ENCODE data around the gene ATXN3.

DNA sequence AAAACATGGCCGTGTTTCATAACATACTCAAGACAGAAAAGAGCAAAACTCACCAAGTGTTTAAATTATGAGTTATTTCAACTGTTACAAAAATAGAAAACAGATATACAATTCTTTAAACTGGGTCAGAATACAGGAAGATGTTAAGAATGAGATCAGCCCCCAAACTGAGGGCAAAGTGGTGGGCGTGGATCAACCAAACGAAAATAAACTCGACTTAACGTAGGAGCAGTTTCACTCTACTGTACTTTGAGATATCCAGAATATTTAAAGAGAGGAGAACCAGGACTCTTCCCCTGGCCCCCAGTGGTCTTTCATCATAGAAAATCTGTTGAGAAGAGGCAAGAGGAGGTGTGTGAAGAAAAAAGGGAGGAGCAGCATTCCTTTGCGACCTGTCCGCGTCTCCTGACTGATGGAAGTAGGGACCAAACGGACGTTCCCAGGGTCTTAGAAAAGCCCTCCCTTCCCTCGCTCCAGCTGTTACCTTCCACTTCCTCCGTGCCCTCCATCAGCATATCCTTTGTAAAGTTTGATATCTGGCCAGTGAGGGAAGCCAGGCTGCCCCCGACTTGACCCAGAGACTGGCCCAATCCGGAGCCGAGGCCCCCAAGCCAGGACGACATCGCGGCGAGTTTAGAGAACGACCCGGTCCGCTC, 67.2 kb downstream of the ATXN3 start:
- TF ChIP-seq, protein P1, sequence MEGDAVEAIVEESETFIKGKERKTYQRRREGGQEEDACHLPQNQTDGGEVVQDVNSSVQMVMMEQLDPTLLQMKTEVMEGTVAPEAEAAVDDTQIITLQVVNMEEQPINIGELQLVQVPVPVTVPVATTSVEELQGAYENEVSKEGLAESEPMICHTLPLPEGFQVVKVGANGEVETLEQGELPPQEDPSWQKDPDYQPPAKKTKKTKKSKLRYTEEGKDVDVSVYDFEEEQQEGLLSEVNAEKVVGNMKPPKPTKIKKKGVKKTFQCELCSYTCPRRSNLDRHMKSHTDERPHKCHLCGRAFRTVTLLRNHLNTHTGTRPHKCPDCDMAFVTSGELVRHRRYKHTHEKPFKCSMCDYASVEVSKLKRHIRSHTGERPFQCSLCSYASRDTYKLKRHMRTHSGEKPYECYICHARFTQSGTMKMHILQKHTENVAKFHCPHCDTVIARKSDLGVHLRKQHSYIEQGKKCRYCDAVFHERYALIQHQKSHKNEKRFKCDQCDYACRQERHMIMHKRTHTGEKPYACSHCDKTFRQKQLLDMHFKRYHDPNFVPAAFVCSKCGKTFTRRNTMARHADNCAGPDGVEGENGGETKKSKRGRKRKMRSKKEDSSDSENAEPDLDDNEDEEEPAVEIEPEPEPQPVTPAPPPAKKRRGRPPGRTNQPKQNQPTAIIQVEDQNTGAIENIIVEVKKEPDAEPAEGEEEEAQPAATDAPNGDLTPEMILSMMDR (IDR thresholded peaks at IDR 0.05) = no peak
- TF ChIP-seq ESRRA (CRISPR knock-in tag; IDR thresholded peaks at IDR 0.05; ENCODE audit: borderline replicate concordance) (no peak), ZNF263 (CRISPR knock-in tag; IDR thresholded peaks at IDR 0.05; ENCODE audit: low read depth) (no peak), HMGXB4 (CRISPR knock-in tag; IDR thresholded peaks at IDR 0.05) (no peak), FOXP1 (CRISPR knock-in tag; IDR thresholded peaks at IDR 0.05; ENCODE audit: borderline replicate concordance) (no peak), CBFB (CRISPR knock-in tag; IDR thresholded peaks at IDR 0.05; ENCODE audit: low read depth) (no peak), AR (CRISPR knock-in tag; IDR thresholded peaks at IDR 0.05) (no peak), TEAD1 (CRISPR knock-in tag; IDR thresholded peaks at IDR 0.05) (no peak), TCF7 (CRISPR knock-in tag; IDR thresholded peaks at IDR 0.05; ENCODE audit: low read depth) (no peak)
- TF ChIP-seq, protein P2, sequence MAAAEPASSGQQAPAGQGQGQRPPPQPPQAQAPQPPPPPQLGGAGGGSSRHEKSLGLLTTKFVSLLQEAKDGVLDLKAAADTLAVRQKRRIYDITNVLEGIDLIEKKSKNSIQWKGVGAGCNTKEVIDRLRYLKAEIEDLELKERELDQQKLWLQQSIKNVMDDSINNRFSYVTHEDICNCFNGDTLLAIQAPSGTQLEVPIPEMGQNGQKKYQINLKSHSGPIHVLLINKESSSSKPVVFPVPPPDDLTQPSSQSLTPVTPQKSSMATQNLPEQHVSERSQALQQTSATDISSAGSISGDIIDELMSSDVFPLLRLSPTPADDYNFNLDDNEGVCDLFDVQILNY (CRISPR knock-in tag; IDR thresholded peaks at IDR 0.05) = no peak
- TF ChIP-seq, protein P3, sequence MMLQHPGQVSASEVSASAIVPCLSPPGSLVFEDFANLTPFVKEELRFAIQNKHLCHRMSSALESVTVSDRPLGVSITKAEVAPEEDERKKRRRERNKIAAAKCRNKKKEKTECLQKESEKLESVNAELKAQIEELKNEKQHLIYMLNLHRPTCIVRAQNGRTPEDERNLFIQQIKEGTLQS (CRISPR knock-in tag; conservative IDR thresholded peaks at IDR 0.05) = no peak
- TF ChIP-seq, protein P4, sequence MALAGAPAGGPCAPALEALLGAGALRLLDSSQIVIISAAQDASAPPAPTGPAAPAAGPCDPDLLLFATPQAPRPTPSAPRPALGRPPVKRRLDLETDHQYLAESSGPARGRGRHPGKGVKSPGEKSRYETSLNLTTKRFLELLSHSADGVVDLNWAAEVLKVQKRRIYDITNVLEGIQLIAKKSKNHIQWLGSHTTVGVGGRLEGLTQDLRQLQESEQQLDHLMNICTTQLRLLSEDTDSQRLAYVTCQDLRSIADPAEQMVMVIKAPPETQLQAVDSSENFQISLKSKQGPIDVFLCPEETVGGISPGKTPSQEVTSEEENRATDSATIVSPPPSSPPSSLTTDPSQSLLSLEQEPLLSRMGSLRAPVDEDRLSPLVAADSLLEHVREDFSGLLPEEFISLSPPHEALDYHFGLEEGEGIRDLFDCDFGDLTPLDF (CRISPR knock-in tag; IDR thresholded peaks at IDR 0.05) = no peak
